LNCaP clone FGC (cell line): Measurements from ENCODE around the gene ARHGAP45.

Source experiments
- DNase-seq: peaks from one replicate; pipeline ENCODE4 v3.0.0-alpha.2; 2011; ENCODE audit warnings: low read depth
- H3K4me3 ChIP-seq: 2 replicates; pipeline ENCODE4 v1.5.1; 2011; ENCODE audit warnings: mild to moderate bottlenecking, low read depth, low read length, control low read depth
- TF ChIP-seq, protein P1 (sequence below): IDR thresholded peaks from 2 replicates; pipeline ENCODE4 v1.5.1; 2012; ENCODE audit warnings: mild to moderate bottlenecking; ENCODE audit not compliant: control insufficient read depth, insufficient read depth; ENCODE audit errors: extremely low read depth

ARHGAP45 gene

DNA sequence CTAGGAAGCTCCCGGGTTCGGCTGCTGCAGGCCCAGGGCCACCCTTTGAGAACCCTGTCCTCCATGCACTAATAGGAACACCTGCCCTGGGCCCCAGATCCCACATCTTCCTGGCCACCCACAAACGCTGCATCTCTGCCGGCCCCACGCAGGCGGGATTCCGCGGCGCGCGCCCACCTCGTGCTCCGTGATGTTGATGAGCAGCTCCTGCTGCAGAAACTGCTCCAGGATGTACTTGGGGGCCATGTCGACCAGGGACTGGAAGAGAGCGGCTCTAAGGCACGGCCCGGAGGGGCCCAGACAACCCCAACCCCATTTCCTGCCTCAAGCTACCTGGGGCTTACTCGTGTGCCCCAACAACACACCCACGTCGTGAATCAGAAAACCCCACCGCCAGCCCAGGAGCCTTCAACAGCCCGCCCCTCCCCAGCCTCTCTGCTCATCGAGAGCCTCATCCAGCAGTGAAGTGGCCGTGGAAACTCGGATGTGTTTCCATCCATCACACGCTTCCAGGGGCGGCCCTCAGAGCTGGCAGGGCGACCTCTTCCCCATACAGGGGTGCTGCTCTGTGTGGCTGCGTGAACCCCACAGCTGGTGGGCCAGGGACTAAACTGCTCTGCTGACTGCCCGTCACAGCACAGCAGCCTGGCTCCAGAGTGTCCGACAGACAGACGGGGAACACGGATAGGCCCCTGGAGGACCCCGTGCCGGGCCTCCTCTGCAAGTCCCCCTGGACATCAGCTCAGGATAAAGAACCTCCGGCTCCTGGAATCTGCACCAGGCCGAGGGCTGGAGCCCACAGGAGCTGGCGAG is 24.0 kb downstream of the ARHGAP45 start:
- TF ChIP-seq, protein P1, sequence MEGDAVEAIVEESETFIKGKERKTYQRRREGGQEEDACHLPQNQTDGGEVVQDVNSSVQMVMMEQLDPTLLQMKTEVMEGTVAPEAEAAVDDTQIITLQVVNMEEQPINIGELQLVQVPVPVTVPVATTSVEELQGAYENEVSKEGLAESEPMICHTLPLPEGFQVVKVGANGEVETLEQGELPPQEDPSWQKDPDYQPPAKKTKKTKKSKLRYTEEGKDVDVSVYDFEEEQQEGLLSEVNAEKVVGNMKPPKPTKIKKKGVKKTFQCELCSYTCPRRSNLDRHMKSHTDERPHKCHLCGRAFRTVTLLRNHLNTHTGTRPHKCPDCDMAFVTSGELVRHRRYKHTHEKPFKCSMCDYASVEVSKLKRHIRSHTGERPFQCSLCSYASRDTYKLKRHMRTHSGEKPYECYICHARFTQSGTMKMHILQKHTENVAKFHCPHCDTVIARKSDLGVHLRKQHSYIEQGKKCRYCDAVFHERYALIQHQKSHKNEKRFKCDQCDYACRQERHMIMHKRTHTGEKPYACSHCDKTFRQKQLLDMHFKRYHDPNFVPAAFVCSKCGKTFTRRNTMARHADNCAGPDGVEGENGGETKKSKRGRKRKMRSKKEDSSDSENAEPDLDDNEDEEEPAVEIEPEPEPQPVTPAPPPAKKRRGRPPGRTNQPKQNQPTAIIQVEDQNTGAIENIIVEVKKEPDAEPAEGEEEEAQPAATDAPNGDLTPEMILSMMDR, result no peak
- no peak for DNase-seq
- no peak overlapping the region for H3K4me3 ChIP-seq

DNA sequence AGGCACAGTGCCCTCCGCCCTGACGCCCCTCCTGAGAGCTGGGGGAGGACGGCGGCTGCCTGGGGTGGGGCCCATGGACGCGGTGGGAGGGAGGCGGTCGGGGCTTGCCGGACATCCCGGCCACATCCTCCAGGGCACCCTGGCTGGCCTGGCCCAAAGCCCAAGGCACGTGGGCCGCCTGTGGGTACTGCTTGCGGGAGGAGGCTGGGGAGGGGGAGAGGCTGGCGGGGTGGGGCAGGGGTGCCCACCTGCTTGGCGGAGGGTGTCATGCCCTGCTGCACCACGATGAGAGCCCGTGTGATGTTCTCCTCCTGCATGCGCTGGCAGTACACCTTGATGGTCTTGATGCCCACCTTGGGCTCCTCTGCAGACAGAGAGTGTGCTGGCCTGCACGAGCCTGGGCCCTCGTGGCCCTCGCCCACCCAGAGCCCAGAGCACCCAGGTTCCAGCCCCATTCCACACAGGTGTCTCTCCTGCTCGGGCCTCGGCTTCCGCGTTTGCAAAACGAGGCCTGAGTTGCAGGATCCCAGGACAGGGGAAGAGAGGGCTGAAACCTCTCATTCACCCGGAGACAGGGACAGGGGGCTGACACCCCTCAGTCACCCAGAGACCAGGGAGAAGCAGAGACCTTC is 24.7 kb downstream of the ARHGAP45 start:
- TF ChIP-seq, protein P1, result no peak
- H3K4me3 ChIP-seq, result no peak overlapping the region
- no peak for DNase-seq

DNA sequence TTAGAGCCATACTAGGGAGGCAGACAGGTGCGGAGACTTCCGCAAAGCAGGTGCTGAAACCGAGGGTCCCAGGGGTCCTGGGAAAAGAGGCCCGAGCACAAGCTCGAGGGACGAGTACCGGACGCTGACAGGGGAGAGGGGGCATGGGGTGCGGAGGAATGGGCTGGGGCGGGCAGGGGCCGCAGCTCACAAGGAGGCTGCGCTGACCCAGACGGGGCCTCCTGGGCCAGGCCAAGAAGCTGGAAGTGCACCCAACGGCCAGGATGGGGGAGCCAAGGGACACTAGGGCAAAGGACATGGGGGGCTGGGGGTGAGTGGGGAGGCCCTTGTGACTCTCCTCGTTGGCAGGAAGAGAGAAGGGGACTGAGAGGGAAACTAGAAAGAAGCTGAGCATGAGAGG is 26.4 kb downstream of the ARHGAP45 start:
- peak overlapping the region; percentile 97 for H3K4me3 ChIP-seq
- TF ChIP-seq, protein P1, result no peak
- no peak for DNase-seq

DNA sequence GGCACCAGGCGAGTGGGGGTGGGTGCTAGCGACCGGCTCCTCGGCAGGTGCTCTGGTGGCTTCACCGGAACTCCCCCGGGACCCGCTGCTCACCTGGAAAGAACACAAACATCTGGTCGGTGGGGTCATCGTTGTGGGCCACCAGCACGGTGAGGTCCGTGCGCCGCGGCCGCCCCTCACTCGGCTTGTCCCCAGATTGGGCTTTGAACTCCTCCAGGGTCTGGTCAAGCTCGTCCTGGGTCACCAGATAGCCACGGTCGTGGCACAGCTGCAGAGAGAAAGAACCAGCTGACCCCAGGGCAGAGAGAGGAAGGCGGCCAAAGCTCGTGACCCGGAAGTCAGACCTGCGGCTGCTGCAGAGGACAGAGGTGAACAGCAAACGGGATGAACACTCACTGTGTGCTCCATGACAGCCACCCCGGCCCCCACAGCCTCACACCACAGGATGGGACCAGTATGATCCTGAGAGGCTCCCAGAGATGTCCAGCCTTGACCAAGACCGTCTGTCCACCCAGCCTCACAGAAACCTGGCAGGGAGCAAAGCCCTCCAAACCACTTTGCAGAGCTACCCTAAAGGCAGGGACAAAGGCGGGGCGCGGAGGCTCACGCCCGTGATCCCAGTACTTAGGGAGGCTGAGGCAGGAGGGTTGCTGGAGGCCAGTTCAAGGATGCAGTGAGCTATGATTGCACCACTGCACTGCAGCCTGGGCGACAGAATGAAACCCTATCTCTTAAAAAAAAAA is 27.0 kb downstream of the ARHGAP45 start:
- TF ChIP-seq, protein P1, result no peak
- peak overlapping the region; percentile 97 for H3K4me3 ChIP-seq

DNA sequence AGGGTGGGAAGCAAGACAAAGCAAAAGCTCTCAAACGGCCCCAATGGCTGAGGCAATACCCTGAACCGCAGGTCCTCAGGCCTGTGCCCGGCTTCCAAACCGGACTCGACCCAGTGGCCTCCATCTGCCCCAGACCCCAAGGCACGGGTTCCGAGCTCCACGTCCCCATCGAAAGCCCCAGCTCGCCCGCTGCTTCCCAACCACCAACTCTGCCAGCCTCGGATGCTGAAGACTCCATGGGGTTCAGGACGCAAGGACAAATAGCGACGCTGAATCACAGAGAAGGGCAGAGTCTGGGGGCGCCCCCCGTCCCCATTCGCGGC is 27.6 kb downstream of the ARHGAP45 start:
- peak overlapping the region; percentile 97 for H3K4me3 ChIP-seq
- TF ChIP-seq, protein P1, result no peak
- no peak for DNase-seq

More for the DNA sequence above, 27.0 kb downstream of the ARHGAP45 start:
- DNase-seq, result no peak

GRCh38 chr19:1094978-1095701 is 28.2 kb downstream of the ARHGAP45 start, which contains the start of gene POLR2E:
POLR2E (minus strand) TSS chr19:1095375; CDS start chr19:1095315, 60 bp downstream.
- DNase-seq, result peak; percentile 94
- H3K4me3 ChIP-seq, result peak within 1 kb of the TSS; percentile 97
- TF ChIP-seq, protein P1, result no peak
